ENCODE data around the gene PIPOX. TPM values are rescaled to one million over a fixed set of nuclear protein-coding genes. Genes with fewer than 3 reads are reported as not detected.

PIPOX gene
- total RNA-seq, result 1 to 10 TPM in 1 of 2 experiments, under 1 TPM in 1; 0.96 to 2.0 TPM

DNA sequence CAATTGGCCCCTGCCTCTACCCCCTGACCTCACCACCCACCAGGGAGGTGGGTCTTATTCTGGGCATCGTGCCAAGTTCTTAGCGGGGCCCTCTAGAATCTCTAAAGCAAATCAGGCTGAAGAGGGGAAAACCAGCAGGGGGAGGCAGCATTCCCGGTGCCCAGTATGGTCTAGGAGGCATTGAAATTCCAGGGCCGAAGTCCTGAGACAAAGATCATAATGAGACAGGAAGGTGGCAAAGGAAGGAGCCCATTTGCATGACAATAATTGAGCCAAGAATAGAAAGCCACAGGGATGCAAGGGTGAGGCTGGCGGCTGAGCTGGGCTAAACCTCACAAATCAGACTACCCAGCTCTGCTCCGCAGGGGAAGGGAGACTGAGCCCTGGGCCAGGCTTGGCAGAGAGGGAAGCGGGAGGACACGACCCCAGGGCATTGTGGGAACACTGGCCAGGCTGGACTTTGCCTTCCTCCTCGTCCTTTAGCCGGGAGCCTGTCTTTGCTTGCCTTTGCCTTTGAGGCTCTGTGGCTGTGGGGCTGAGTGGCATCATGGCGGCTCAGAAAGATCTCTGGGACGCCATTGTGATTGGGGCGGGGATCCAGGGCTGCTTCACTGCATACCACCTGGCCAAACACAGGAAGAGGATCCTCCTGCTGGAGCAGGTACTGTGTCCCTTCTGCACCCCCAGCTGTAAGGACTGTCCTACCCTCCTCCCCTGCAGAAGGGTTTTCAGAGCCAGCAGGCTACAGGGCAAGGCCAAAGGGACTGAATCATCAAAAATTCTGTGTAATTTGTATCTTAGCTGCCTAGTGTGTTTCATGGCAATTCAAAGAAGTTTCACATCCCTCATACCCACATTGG, at the start of gene PIPOX:
TSS of gene PIPOX (plus strand) at position 463 of the 860 bp plus-strand sequence. CDS start at position 548, 85 bp downstream.

GRCh38 chr17:29005936-29006511, 36.9 kb upstream of the PIPOX start, which contains the start of gene SEZ6:
TSS of gene SEZ6 (minus strand) at chr17:29006033. CDS start at chr17:29005869, 164 bp downstream.

Other genes with a start within 250 kb of the PIPOX start
- 10 to 100 TPM; 16.8 to 18.7 TPM for gene FAM222B, start 200.4 kb upstream of the PIPOX start, total RNA-seq
- gene ERAL1, start 188.1 kb upstream of the PIPOX start, total RNA-seq, result 10 to 100 TPM; 32.4 to 38.9 TPM
- gene FLOT2, start 145.4 kb upstream of the PIPOX start, total RNA-seq, result 100 to 1,000 TPM; 200 to 210 TPM
- 10 to 100 TPM; 29.7 to 30.2 TPM for gene DHRS13, start 140.1 kb upstream of the PIPOX start, total RNA-seq
- 10 to 100 TPM; 72.6 to 72.9 TPM for gene PHF12, start 91.6 kb upstream of the PIPOX start, total RNA-seq
- gene SEZ6, start 37.1 kb upstream of the PIPOX start, total RNA-seq, result not detected
- gene MYO18A, start 137.3 kb downstream of the PIPOX start, total RNA-seq, result 100 to 1,000 TPM in 1 of 2 experiments, 10 to 100 TPM in 1; 90.6 to 108 TPM
- not detected for gene CRYBA1, start 203.7 kb downstream of the PIPOX start, total RNA-seq